Lower leg skin (tissue), 4 donors: ENCODE data around the gene PAN3. TPM values are rescaled to one million over a fixed set of nuclear protein-coding genes. Genes with fewer than 3 reads are reported as not detected.

Source experiments
- DNase-seq, 2 donors: peaks; one replicate each; pipeline ENCODE4 v3.0.0-alpha.2; 2019; ENCODE audit warnings: low spot score in 2 of 2
- H3K4me3 ChIP-seq: fragments of 200-600 bp; sonication (generic); 2 replicates; pipeline ENCODE4 v1.5.1; 2017; ENCODE audit warnings: mild to moderate bottlenecking, low read depth; ENCODE audit not compliant: poor library complexity, severe bottlenecking
- CTCF ChIP-seq, 3 donors: fragments of 450-650 bp; IDR thresholded peaks; one replicate each; pipeline ENCODE4 v1.5.1; 2016; ENCODE audit warnings: antibody characterized with exemption in 3 of 3, mild to moderate bottlenecking in 3 of 3, moderate library complexity in 2 of 3
- POLR2A ChIP-seq, 2 donors: fragments of 450-650 bp; IDR thresholded peaks; one replicate each; pipeline ENCODE4 v1.6.1; 2016 to 2017; ENCODE audit warnings: antibody characterized with exemption in 2 of 2, mild to moderate bottlenecking in 1 of 2, moderate library complexity in 1 of 2
- WGBS, 2 donors: methylation state at CpG; one replicate each; pipeline ENCODE4 v1.1.5; 2018; 5-methylcytosine and 5-hydroxymethylcytosine counted together
- intact Hi-C: fragments of 100-400 bp; cut with DNase I; formaldehyde crosslinking; loops from one replicate; pipeline ENCODE4 v1.15.0; 2023; ENCODE audit warnings: low total_unique reads
- total RNA-seq, 4 donors: library from RNA; depleted of rRNA; stranded (reverse); fragments of >200 nt; gene quantifications; one replicate each; pipeline ENCODE4 v1.1.0, GENCODE V29; 2016

The PAN3 gene
- total RNA-seq, 4 donors from 2014 or later, result 32.2 to 57.7 (median 46.9) TPM

DNA sequence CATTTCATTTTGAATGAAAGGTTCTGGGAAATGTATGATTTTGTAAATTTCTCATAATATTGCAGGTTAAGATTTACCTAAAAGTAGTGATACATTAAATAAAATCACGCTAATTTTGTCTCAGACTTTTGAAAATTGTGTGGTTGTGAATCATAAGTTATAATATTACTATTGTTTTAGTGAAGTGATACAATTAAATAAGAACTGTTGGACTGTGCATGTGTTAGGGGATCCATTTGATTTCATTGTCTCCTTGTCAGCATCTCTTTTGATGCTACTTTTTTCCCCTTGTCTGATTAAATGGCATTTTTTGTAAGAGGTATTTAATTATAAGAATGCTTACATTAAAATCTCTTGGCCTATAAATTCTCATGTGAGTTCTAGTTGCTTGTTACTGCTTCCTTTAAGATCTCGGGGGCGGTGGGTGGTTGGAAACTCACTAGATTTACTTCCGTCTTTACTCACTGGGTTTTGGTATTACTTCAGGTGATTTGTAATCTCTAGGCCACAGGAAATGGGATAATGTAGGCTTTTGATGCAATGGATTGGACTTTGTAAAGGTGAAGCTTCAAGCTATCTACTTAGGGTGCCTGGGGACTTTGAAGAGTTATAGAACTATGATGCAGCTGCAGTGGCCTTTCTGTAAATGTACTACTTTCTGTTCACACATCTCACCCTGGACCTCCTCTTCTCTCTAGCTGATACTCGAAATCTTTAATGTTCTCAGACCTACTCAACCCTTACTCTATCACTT, 66.5 kb downstream of the PAN3 start:
- DNase-seq, result no peak
- no peak for TF ChIP-seq CTCF (IDR thresholded peaks at IDR 0.05)
- TF ChIP-seq POLR2A (IDR thresholded peaks at IDR 0.05), result no peak
- H3K4me3 ChIP-seq, result no peak overlapping the region
- WGBS, 2 donors, result 91 to 96% methylated on average over 5 of the region's 5 CpGs
- intact Hi-C loops, result no loop called here

GRCh38 chr13:28218679-28219078, 80.3 kb downstream of the PAN3 start:
- no peak for TF ChIP-seq CTCF (IDR thresholded peaks at IDR 0.05)
- no peak for TF ChIP-seq POLR2A (IDR thresholded peaks at IDR 0.05)
- no peak overlapping the region for H3K4me3 ChIP-seq
- 89 to 91% methylated on average over 4 of the region's 4 CpGs for WGBS, 2 donors
- DNase-seq, result no peak
- intact Hi-C loops, result no loop called here

DNA sequence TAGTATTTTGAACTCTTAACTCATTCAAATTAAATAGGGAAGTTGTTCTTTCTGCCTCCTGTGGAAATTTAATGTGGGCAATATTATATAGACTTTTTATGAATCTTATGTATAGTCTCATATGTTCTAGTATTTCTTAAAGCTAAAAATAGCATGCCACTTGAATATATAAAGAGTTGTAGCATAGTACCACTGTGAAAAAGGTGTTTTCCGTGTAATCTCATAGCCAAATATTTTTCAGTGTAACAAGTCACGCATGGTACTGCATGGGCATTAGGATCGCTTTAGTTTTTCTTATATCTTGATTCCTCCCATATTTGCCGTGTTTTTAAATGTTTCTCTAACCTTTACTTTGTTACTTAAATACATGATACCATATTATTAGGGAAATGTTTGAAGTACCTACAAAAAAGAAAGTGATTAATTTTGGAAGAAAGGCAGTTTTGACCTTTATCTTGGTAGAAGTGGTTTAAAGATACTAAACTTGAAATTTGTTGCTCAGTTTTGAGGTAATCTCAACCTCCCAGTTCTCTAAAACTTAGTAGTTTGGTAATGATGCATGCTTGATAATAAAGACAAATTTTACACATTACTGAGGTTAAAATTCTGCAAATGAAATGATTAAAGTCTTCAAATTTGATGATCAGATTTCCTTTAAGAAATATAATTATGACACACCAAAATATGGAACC, 81.2 kb downstream of the PAN3 start:
- WGBS, 2 donors, result 93 to 98% methylated on average over 4 of the region's 4 CpGs
- no peak overlapping the region for H3K4me3 ChIP-seq
- TF ChIP-seq POLR2A (IDR thresholded peaks at IDR 0.05) (no peak), CTCF (IDR thresholded peaks at IDR 0.05) (no peak)
- DNase-seq, result no peak
- intact Hi-C loops, result no loop called here

DNA sequence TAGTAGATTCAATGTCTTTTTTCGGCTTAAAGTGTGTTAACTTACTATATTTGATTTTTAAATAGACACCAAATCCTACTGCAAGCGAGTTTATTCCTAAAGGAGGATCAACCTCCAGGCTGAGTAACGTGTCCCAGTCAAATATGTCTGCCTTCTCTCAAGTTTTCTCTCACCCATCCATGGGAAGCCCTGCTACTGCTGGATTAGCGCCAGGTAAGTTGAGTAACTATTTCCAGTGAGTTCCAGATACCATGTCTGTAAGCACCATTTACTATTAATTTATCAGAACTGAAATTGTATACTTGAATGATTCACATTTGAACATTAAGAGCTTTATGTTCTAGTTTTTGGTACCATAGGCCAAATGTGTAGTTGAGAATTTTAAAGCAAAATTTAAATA, 81.8 kb downstream of the PAN3 start:
- DNase-seq, result no peak
- 95 to 97% methylated on average over 4 of the region's 4 CpGs for WGBS, 2 donors
- H3K4me3 ChIP-seq, result no peak overlapping the region
- no peak for TF ChIP-seq CTCF (IDR thresholded peaks at IDR 0.05)
- TF ChIP-seq POLR2A (IDR thresholded peaks at IDR 0.05), result no peak
- intact Hi-C loops, result no loop called here

DNA sequence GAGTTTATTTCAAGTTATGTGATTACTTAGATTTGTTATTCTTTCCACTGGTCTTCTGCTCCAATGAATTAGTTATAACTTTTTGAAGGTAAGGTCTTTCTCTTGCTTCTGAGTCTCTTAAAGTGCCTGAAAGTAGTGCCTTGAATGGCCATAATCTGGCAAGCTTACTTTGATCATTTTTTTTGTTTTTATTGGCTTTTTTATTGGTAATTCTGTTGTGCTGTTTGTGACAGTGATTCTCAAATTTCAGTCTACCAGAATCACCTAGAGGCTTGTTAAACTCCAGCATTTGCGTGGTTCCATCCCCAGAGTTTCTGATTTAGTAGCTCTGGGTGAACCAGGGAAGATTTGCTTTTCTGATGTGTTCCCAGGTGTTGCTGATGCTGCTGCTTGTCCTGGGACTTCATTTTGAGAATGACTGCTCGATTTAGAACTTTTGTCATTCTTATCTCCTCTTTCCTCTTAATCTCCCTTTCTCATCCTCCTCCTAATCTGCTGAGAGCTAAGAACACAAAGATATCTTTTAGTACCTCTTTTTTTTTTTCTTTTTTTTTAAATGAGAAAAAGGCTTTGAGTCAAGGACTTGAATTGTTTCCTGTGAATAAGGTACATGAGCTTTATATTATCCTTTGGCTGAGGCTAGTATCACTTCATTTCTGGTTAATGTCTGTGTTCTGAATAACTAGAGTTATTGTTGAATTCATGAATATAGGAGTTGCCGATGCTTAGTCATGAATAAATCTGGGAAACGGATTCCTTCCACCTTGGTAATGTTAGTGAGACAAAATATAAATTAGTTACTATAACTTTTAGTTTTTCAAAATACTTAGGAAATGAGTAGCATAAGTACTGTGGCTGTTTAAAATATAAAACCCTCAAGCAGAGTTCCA, 91.4 kb downstream of the PAN3 start:
- DNase-seq, result no peak
- intact Hi-C loops, result no loop called here
- WGBS, 2 donors, result 93 to 99% methylated on average over 4 of the region's 4 CpGs
- TF ChIP-seq CTCF (IDR thresholded peaks at IDR 0.05) (no peak), POLR2A (IDR thresholded peaks at IDR 0.05) (no peak)
- H3K4me3 ChIP-seq, result no peak overlapping the region
